WTC11 (cell line): ENCODE results near the gene SMPX. TPM values are rescaled to one million over a fixed set of nuclear protein-coding genes. Genes with fewer than 3 reads are reported as not detected.

ENCODE experiments used
- ATAC-seq: fragments of 200-7000 bp; cut with Tn5 transposase; 2 replicates; pipeline ENCODE4 v1.10.0; 2021; ENCODE audit warnings: mild to moderate bottlenecking, moderate library complexity
- CTCF ChIA-PET: fragments of 300-600 bp; sonication (Branson Sonifier 250); formaldehyde crosslinking; loops from one replicate; lab custom pipeline; 2021; ENCODE audit warnings: antibody characterized with exemption; lab: Charles Lee
- POLR2A ChIA-PET: fragments of 350-600 bp; sonication (Branson Sonifier 250); formaldehyde crosslinking; loops from one replicate; lab custom pipeline; 2021; ENCODE audit warnings: antibody characterized with exemption; lab: Charles Lee
- DNase-seq: peaks from one replicate; pipeline ENCODE4 v3.0.0; 2021; ENCODE audit warnings: low spot score
- H3K27ac Mint-ChIP-seq: 2 replicates; pipeline ENCODE4 v1.8.0; 2021; ENCODE audit warnings: mixed read lengths
- H3K27me3 Mint-ChIP-seq: 2 replicates; pipeline ENCODE4 v1.8.0; 2021; ENCODE audit warnings: low read depth, mild to moderate bottlenecking, moderate library complexity, mixed read lengths
- H3K36me3 Mint-ChIP-seq: 2 replicates; pipeline ENCODE4 v1.8.0; 2021; ENCODE audit warnings: mixed read lengths
- H3K4me1 Mint-ChIP-seq: 2 replicates; pipeline ENCODE4 v1.8.0; 2022; ENCODE audit warnings: mixed read lengths
- H3K4me3 Mint-ChIP-seq: 2 replicates; pipeline ENCODE4 v1.8.0; 2021; ENCODE audit warnings: mild to moderate bottlenecking, moderate library complexity, mixed read lengths
- H3K9me3 Mint-ChIP-seq: 2 replicates; pipeline ENCODE4 v1.8.0; 2021; ENCODE audit warnings: mixed read lengths
- AR ChIP-seq: fragments of 250-450 bp; sonication (Bioruptor Pico); IDR thresholded peaks from 2 replicates; pipeline ENCODE4 v1.9.0; 2021; ENCODE audit warnings: mild to moderate bottlenecking
- ETV6 ChIP-seq: sonication (generic); formaldehyde crosslinking; IDR thresholded peaks from 2 replicates; pipeline ENCODE4 v1.8.1; 2022; ENCODE audit warnings: mild to moderate bottlenecking, missing genetic modification reagents
- FOXJ3 ChIP-seq: sonication (generic); formaldehyde crosslinking; IDR thresholded peaks from 2 replicates; pipeline ENCODE4 v1.9.0; 2021; ENCODE audit warnings: missing genetic modification reagents, mild to moderate bottlenecking, borderline replicate concordance
- NR1H2 ChIP-seq: sonication (generic); formaldehyde crosslinking; IDR thresholded peaks from 2 replicates; pipeline ENCODE4 v1.9.0; 2021; ENCODE audit warnings: mild to moderate bottlenecking, moderate library complexity, missing genetic modification reagents
- PREB ChIP-seq: sonication (generic); formaldehyde crosslinking; IDR thresholded peaks from 2 replicates; pipeline ENCODE4 v1.8.1; 2022; ENCODE audit warnings: mild to moderate bottlenecking, missing genetic modification reagents, moderate library complexity, borderline replicate concordance
- RELA ChIP-seq: sonication (generic); formaldehyde crosslinking; IDR thresholded peaks from 2 replicates; pipeline ENCODE4 v1.8.1; 2022; ENCODE audit warnings: missing genetic modification reagents, mild to moderate bottlenecking, borderline replicate concordance
- RORB ChIP-seq: fragments of 250-450 bp; sonication (Bioruptor Pico); IDR thresholded peaks from 2 replicates; pipeline ENCODE4 v1.9.0; 2021; ENCODE audit warnings: mild to moderate bottlenecking
- SMAD4 ChIP-seq: sonication (generic); formaldehyde crosslinking; IDR thresholded peaks from 2 replicates; pipeline ENCODE4 v1.8.0; 2022; ENCODE audit warnings: mild to moderate bottlenecking, missing genetic modification reagents
- STAT6 ChIP-seq: sonication (generic); formaldehyde crosslinking; conservative IDR thresholded peaks from 2 replicates; pipeline ENCODE4 v1.8.1; 2023; ENCODE audit warnings: mild to moderate bottlenecking, low read depth, missing genetic modification reagents, moderate library complexity
- TEAD4 ChIP-seq: sonication (generic); formaldehyde crosslinking; IDR thresholded peaks from 2 replicates; pipeline ENCODE4 v1.8.0; 2022; ENCODE audit warnings: mild to moderate bottlenecking, missing genetic modification reagents
- USF1 ChIP-seq: sonication (generic); formaldehyde crosslinking; IDR thresholded peaks from 2 replicates; pipeline ENCODE4 v1.8.0; 2022; ENCODE audit warnings: mild to moderate bottlenecking, missing genetic modification reagents
- ZNF219 ChIP-seq: sonication (generic); formaldehyde crosslinking; IDR thresholded peaks from 2 replicates; pipeline ENCODE4 v1.8.0; 2023; ENCODE audit warnings: missing genetic modification reagents, mild to moderate bottlenecking, borderline replicate concordance
- ZNF263 ChIP-seq: sonication (generic); formaldehyde crosslinking; IDR thresholded peaks from 2 replicates; pipeline ENCODE4 v1.8.1; 2022; ENCODE audit warnings: low read depth, mild to moderate bottlenecking, moderate library complexity, missing genetic modification reagents
- ZNF281 ChIP-seq: sonication (generic); formaldehyde crosslinking; IDR thresholded peaks from 2 replicates; pipeline ENCODE4 v1.8.0; 2023; ENCODE audit warnings: mild to moderate bottlenecking, missing genetic modification reagents
- ZNF423 ChIP-seq: fragments of 250-450 bp; sonication (Bioruptor Pico); IDR thresholded peaks from 2 replicates; pipeline ENCODE4 v2.1.2; 2022; ENCODE audit warnings: mild to moderate bottlenecking, moderate library complexity
- total RNA-seq: library from RNA; stranded (reverse); gene quantifications from 3 replicates; pipeline ENCODE4 v1.2.3, GENCODE V29; 2021

The SMPX gene
- total RNA-seq, 1 experiment from 2014 or later: not detected

- TF ChIP-seq STAT6 (CRISPR knock-in tag): no peak
- TF ChIP-seq ETV6 (CRISPR knock-in tag): no peak
- TF ChIP-seq AR (CRISPR knock-in tag): no peak
- no peak for TF ChIP-seq ZNF263 (CRISPR knock-in tag)
- TF ChIP-seq PREB (CRISPR knock-in tag): no peak
Observed at GRCh38 chrX:21666252-21666651, 91.7 kb downstream of the SMPX start (continued).

- H3K4me1 Mint-ChIP-seq: 0 out of 2 replicates have a peak, but pooled peaks cover 5% of the 10 kb centered on the region
- no peak for TF ChIP-seq SMAD4 (CRISPR knock-in tag)
- TF ChIP-seq STAT6 (CRISPR knock-in tag): no peak
- no peak for TF ChIP-seq RELA (CRISPR knock-in tag)
- TF ChIP-seq NR1H2 (CRISPR knock-in tag): no peak
- no peak for TF ChIP-seq RORB (CRISPR knock-in tag)
- TF ChIP-seq USF1 (CRISPR knock-in tag): no peak
- TF ChIP-seq TEAD4 (CRISPR knock-in tag): no peak
- no peak for TF ChIP-seq ZNF219 (CRISPR knock-in tag)
- no peak for TF ChIP-seq ZNF281 (CRISPR knock-in tag)
- TF ChIP-seq FOXJ3 (CRISPR knock-in tag): no peak
- no peak for TF ChIP-seq ZNF423 (CRISPR knock-in tag)
- H3K27ac Mint-ChIP-seq: no peak overlapping the region
- ATAC-seq: no peak
- peaks cover 3% of the 10 kb centered on the region; the same call in 1 of the 2 replicates for H3K27me3 Mint-ChIP-seq
- no peaks in the 10 kb centered on the region for H3K9me3 Mint-ChIP-seq
- no peak for DNase-seq
- POLR2A ChIA-PET: no interaction called here
- CTCF ChIA-PET: no interaction called here
- no peaks in the 10 kb centered on the region for H3K36me3 Mint-ChIP-seq
- H3K4me3 Mint-ChIP-seq: no peak overlapping the region
Observed at GRCh38 chrX:21662761-21663160, 95.2 kb downstream of the SMPX start.
